Sigmoid colon (tissue), 4 donors: ENCODE results near the gene SSBP3.

ENCODE experiments used
- CTCF ChIP-seq, 4 experiments: fragments of 450-650 bp in 3 of 4; fragments of 200-600 bp in 1 of 4; IDR thresholded peaks; one replicate each; pipeline ENCODE4 v1.5.1; 2016 to 2019; ENCODE audit warnings: antibody characterized with exemption in 4 of 4, mild to moderate bottlenecking in 3 of 4, moderate library complexity in 2 of 4
- EP300 ChIP-seq, 4 donors: sonication (generic); formaldehyde crosslinking; IDR thresholded peaks; one replicate each; pipeline ENCODE4 v1.6.1; 2017; ENCODE audit warnings: antibody characterized with exemption in 4 of 4
- POLR2A ChIP-seq, 2 donors: fragments of 450-650 bp; IDR thresholded peaks; one replicate each; pipeline ENCODE4 v1.6.1; 2016; ENCODE audit warnings: antibody characterized with exemption in 2 of 2, mild to moderate bottlenecking in 2 of 2, moderate library complexity in 2 of 2
- POLR2AphosphoS5 ChIP-seq, 4 donors: sonication (generic); formaldehyde crosslinking; IDR thresholded peaks; one replicate each; pipeline ENCODE4 v1.6.1; 2017; ENCODE audit warnings: antibody characterized with exemption in 4 of 4

- TF ChIP-seq POLR2A (IDR thresholded peaks at IDR 0.05), result no peak
- TF ChIP-seq CTCF (IDR thresholded peaks at IDR 0.05), result no peak
- no peak for TF ChIP-seq POLR2AphosphoS5 (IDR thresholded peaks at IDR 0.05)
- TF ChIP-seq EP300 (IDR thresholded peaks at IDR 0.05), result no peak
Measured at GRCh38 chr1:54180701-54181360, 225.4 kb downstream of the SSBP3 start.
